NCI-H1092 treated with DMSO at 0.1 percent for 48 hours (cell line): ENCODE data around the gene B3GALT5.

Experiments used
- DNase-seq: peaks from one replicate; lab custom pipeline; 2025; lab: John Stamatoyannopoulos, UW

B3GALT5 gene

GRCh38 chr21:39604951-39605350, 7.8 kb upstream of the B3GALT5 start:
- DNase-seq: no peak

GRCh38 chr21:39610703-39611102, 2.0 kb upstream of the B3GALT5 start:
- DNase-seq: no peak

GRCh38 chr21:39611551-39612190, 1.1 kb upstream of the B3GALT5 start:
- no peak for DNase-seq

GRCh38 chr21:39613041-39613934, 548 bp downstream of the B3GALT5 start:
- no peak for DNase-seq

GRCh38 chr21:39616211-39616772, 3.6 kb downstream of the B3GALT5 start:
- DNase-seq: no peak

- DNase-seq: no peak
Observed at GRCh38 chr21:39620856-39621255, 8.1 kb downstream of the B3GALT5 start.

- no peak for DNase-seq
Observed at GRCh38 chr21:39625211-39625895, 12.6 kb downstream of the B3GALT5 start.

- DNase-seq: no peak
Observed at GRCh38 chr21:39628385-39628784, 15.6 kb downstream of the B3GALT5 start.

GRCh38 chr21:39630191-39630591, 17.5 kb downstream of the B3GALT5 start:
- DNase-seq: no peak

- peak; percentile 62 for DNase-seq
Observed at GRCh38 chr21:39630827-39631226, 18.1 kb downstream of the B3GALT5 start.

GRCh38 chr21:39631842-39632562, 19.3 kb downstream of the B3GALT5 start:
- DNase-seq: no peak

- no peak for DNase-seq
Observed at GRCh38 chr21:39632796-39633442, 20.2 kb downstream of the B3GALT5 start.

GRCh38 chr21:39633770-39634181, 21.0 kb downstream of the B3GALT5 start:
- DNase-seq: no peak

- DNase-seq: no peak
Observed at GRCh38 chr21:39634507-39634906, 21.8 kb downstream of the B3GALT5 start.

- peak; percentile 64 for DNase-seq
Observed at GRCh38 chr21:39637197-39637970, 24.6 kb downstream of the B3GALT5 start.

- DNase-seq: no peak
Observed at GRCh38 chr21:39637971-39638240, 25.2 kb downstream of the B3GALT5 start.

- no peak for DNase-seq
Observed at GRCh38 chr21:39638281-39638680, 25.5 kb downstream of the B3GALT5 start.

GRCh38 chr21:39640754-39641153, 28.0 kb downstream of the B3GALT5 start:
- no peak for DNase-seq

GRCh38 chr21:39641827-39642450, 29.2 kb downstream of the B3GALT5 start:
- no peak for DNase-seq

- no peak for DNase-seq
Observed at GRCh38 chr21:39644062-39644560, 31.4 kb downstream of the B3GALT5 start.
